PC-9 (cell line): ENCODE data around the gene ZSCAN1. TPM values are rescaled to one million over a fixed set of nuclear protein-coding genes. Genes with fewer than 3 reads are reported as not detected.

ENCODE experiments used
- BruUV-seq: library from RNA; stranded (reverse); fragments of 400-500 nt; replicated peaks from 2 replicates; lab custom pipeline; 2021; lab: Mats Ljungman, UMichigan
- CTCF ChIA-PET: fragments of 300-600 bp; sonication (Branson Sonifier 250); formaldehyde crosslinking; loops from one replicate; lab custom pipeline; 2022; ENCODE audit warnings: antibody characterized with exemption; lab: Charles Lee
- POLR2A ChIA-PET: fragments of 300-600 bp; sonication (Branson Sonifier 250); formaldehyde crosslinking; loops from one replicate; lab custom pipeline; 2022; ENCODE audit warnings: antibody characterized with exemption; ENCODE audit not compliant: unreplicated experiment; lab: Charles Lee
- DNase-seq, 2 experiments: peaks; one replicate each; pipeline versions ENCODE4 v3.0.0 to v3.0.0-alpha.2; 2015 to 2022; ENCODE audit warnings: mixed read lengths in 1 of 2
- H2AFZ ChIP-seq: fragments of 200-600 bp; sonication (generic); 2 replicates; pipeline ENCODE4 v1.8.1; 2017; ENCODE audit warnings: antibody characterized with exemption
- H3F3A ChIP-seq: fragments of 200-600 bp; sonication (generic); 2 replicates; pipeline ENCODE4 v1.8.1; 2017; ENCODE audit warnings: antibody characterized with exemption, mild to moderate bottlenecking, low read depth; ENCODE audit not compliant: insufficient read depth
- H3K27ac ChIP-seq: fragments of 200-600 bp; sonication (generic); 2 replicates; pipeline ENCODE4 v1.6.1; 2016; ENCODE audit warnings: mixed run types
- H3K27me3 ChIP-seq: fragments of 200-600 bp; sonication (generic); 2 replicates; pipeline ENCODE4 v1.6.1; 2016; ENCODE audit warnings: low read depth, mixed run types; ENCODE audit not compliant: insufficient read depth
- H3K36me3 ChIP-seq: fragments of 200-600 bp; sonication (generic); 2 replicates; pipeline ENCODE4 v1.6.1; 2016; ENCODE audit warnings: low read depth, mixed run types
- H3K4me1 ChIP-seq: fragments of 200-600 bp; sonication (generic); replicated peaks from 2 replicates; pipeline ENCODE4 v1.6.1; 2016; ENCODE audit warnings: mixed run types; ENCODE audit not compliant: insufficient read depth
- H3K4me2 ChIP-seq: fragments of 200-600 bp; sonication (generic); 2 replicates; pipeline ENCODE4 v1.6.1; 2017; ENCODE audit warnings: mixed run types
- H3K4me3 ChIP-seq: fragments of 200-600 bp; sonication (generic); 2 replicates; pipeline ENCODE4 v1.6.1; 2016; ENCODE audit warnings: mixed run types
- H3K79me2 ChIP-seq: fragments of 200-600 bp; sonication (generic); 2 replicates; pipeline ENCODE4 v1.6.1; 2017; ENCODE audit warnings: low read depth, mixed run types
- H3K9me2 ChIP-seq: fragments of 200-600 bp; sonication (generic); 2 replicates; pipeline ENCODE4 v1.8.1; 2017; ENCODE audit warnings: mild to moderate bottlenecking; ENCODE audit not compliant: insufficient read depth
- H3K9me3 ChIP-seq: fragments of 200-600 bp; sonication (generic); 2 replicates; pipeline ENCODE4 v1.8.1; 2016; ENCODE audit warnings: low read depth; ENCODE audit not compliant: insufficient read depth
- H4K20me1 ChIP-seq: fragments of 200-600 bp; sonication (generic); 2 replicates; pipeline ENCODE4 v1.8.1; 2017; ENCODE audit not compliant: insufficient read depth
- EZH2 ChIP-seq: fragments of 200-600 bp; sonication (generic); IDR thresholded peaks from 2 replicates; pipeline ENCODE4 v1.8.0; 2017; ENCODE audit warnings: antibody characterized with exemption, low read depth
- intact Hi-C: fragments of 100-400 bp; cut with micrococcal nuclease; formaldehyde crosslinking; loops from one replicate; pipeline ENCODE4 v1.10.0; 2022; ENCODE audit not compliant: unreplicated experiment
- total RNA-seq: library from RNA; stranded (reverse); gene quantifications from 2 replicates; pipeline ENCODE4 v1.2.3, GENCODE V29; 2021
- TF ChIP-seq, protein P1 (sequence below): fragments of 200-600 bp; sonication (generic); conservative IDR thresholded peaks from 2 replicates; pipeline ENCODE4 v1.6.1; 2017; ENCODE audit warnings: mixed run types, antibody characterized with exemption, mild to moderate bottlenecking, moderate library complexity

ZSCAN1 gene
- total RNA-seq, 1 experiment from 2014 or later, result not detected

GRCh38 chr19:58045411-58046050 is 11.7 kb downstream of the ZSCAN1 start:
- Histone ChIP-seq H2AFZ (no peak overlapping the region), H3K4me3 (no peak overlapping the region), H3K27ac (no peak overlapping the region), H3K27me3 (peaks cover 69% of the 10 kb centered on the region), H3K9me3 (no peaks in the 10 kb centered on the region; the same call in 1 of the 2 replicates), H3K4me1 (no peaks in the 10 kb centered on the region), H4K20me1 (no peaks in the 10 kb centered on the region), H3K9me2 (no peaks in the 10 kb centered on the region), H3K79me2 (no peaks in the 10 kb centered on the region), H3F3A (no peaks in the 10 kb centered on the region), H3K36me3 (no peaks in the 10 kb centered on the region), H3K4me2 (no peak overlapping the region)
- intact Hi-C loops, result no loop called here
- DNase-seq, result no peak
- CTCF ChIA-PET, result no interaction called here
- POLR2A ChIA-PET, result interaction anchor here (0.6 kb wide), 1 partner anchor 164 kb away, joined by 5 read pairs; no protein-coding TSS in a partner anchor
- BruUV-seq, result no TSS peak
- TF ChIP-seq, protein P1, sequence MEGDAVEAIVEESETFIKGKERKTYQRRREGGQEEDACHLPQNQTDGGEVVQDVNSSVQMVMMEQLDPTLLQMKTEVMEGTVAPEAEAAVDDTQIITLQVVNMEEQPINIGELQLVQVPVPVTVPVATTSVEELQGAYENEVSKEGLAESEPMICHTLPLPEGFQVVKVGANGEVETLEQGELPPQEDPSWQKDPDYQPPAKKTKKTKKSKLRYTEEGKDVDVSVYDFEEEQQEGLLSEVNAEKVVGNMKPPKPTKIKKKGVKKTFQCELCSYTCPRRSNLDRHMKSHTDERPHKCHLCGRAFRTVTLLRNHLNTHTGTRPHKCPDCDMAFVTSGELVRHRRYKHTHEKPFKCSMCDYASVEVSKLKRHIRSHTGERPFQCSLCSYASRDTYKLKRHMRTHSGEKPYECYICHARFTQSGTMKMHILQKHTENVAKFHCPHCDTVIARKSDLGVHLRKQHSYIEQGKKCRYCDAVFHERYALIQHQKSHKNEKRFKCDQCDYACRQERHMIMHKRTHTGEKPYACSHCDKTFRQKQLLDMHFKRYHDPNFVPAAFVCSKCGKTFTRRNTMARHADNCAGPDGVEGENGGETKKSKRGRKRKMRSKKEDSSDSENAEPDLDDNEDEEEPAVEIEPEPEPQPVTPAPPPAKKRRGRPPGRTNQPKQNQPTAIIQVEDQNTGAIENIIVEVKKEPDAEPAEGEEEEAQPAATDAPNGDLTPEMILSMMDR, result no peak
- TF ChIP-seq EZH2, result no peak

DNA sequence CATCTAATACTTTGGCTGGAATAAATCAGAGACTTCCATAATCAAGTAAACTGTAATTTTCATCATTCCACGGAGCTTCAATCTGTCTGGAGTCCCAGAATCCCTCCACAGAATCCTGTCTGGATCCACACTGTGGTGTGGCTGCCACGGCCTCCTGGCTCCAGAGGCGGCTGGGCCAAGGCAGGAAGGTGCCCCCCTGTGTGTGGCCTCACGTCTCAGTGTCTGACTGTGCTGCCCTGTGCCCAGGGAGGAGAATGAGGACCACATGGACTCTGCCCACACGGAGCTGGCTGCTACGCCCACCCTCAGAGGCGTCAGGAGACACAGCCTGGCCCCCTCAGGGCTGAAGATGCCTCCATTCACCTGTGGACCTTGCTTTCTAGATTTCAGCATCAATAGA is 13.0 kb downstream of the ZSCAN1 start:
- no peaks in the 10 kb centered on the region for H3K36me3 ChIP-seq
- no peak overlapping the region for H2AFZ ChIP-seq
- H3K27me3 ChIP-seq, result peaks cover 68% of the 10 kb centered on the region
- no peak overlapping the region for H3K4me2 ChIP-seq
- ChIA-PET POLR2A (no interaction called here), CTCF (no interaction called here)
- H3K4me1 ChIP-seq, result no peaks in the 10 kb centered on the region
- TF ChIP-seq, protein P1, result no peak
- TF ChIP-seq EZH2, result no peak
- H3K27ac ChIP-seq, result no peak overlapping the region
- H4K20me1 ChIP-seq, result no peaks in the 10 kb centered on the region
- no peaks in the 10 kb centered on the region for H3K9me2 ChIP-seq
- no peak overlapping the region for H3K4me3 ChIP-seq
- DNase-seq, result no peak
- BruUV-seq, result no TSS peak
- intact Hi-C loops, result no loop called here
- peaks cover 2% of the 10 kb centered on the region; the same call in 1 of the 2 replicates for H3K9me3 ChIP-seq
- no peaks in the 10 kb centered on the region for H3F3A ChIP-seq
- H3K79me2 ChIP-seq, result no peaks in the 10 kb centered on the region

DNA sequence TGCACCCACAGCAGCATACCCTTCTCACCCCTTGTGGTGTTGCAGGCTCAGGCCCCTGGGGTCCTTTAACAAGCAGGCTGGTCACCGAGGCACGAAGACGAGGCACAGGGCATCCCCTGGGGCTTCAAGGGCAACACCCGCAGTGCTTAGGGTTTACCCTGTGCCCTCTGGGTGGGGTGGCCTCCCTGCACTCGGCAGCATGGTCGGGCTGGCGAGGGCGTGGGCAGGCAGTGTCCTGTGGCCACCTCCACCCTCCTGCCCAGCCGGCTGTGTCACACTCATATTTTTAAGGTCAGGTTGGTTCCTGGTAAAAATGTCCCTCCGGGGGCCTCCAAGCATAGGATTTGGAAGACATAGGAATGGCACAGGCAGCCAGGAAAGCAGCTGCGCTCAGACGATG is 13.8 kb downstream of the ZSCAN1 start:
- Histone ChIP-seq H3K9me2 (no peaks in the 10 kb centered on the region), H3K27ac (no peak overlapping the region), H3F3A (no peaks in the 10 kb centered on the region), H4K20me1 (no peaks in the 10 kb centered on the region), H3K79me2 (no peaks in the 10 kb centered on the region), H2AFZ (no peak overlapping the region), H3K27me3 (peaks cover 76% of the 10 kb centered on the region), H3K4me1 (no peaks in the 10 kb centered on the region), H3K9me3 (peaks cover 7% of the 10 kb centered on the region; the same call in 1 of the 2 replicates), H3K36me3 (no peaks in the 10 kb centered on the region), H3K4me2 (no peak overlapping the region), H3K4me3 (no peak overlapping the region)
- TF ChIP-seq, protein P1, result no peak
- TF ChIP-seq EZH2, result no peak
- intact Hi-C loops, result no loop called here
- ChIA-PET CTCF (no interaction called here), POLR2A (no interaction called here)
- no peak for DNase-seq
- BruUV-seq, result no TSS peak
